ENCODE results near the gene LSMEM2. TPM values are rescaled to one million over a fixed set of nuclear protein-coding genes. Genes with fewer than 3 reads are reported as not detected.
A peak's percentile ranks its signal among the peaks of the same experiment; 100 is the strongest.

Gene LSMEM2
- total and polyA plus RNA-seq, 9 of the 15 experiments (the other 6 are each of a cell fraction or from before 2014, with no cell fraction given): not detected

DNA sequence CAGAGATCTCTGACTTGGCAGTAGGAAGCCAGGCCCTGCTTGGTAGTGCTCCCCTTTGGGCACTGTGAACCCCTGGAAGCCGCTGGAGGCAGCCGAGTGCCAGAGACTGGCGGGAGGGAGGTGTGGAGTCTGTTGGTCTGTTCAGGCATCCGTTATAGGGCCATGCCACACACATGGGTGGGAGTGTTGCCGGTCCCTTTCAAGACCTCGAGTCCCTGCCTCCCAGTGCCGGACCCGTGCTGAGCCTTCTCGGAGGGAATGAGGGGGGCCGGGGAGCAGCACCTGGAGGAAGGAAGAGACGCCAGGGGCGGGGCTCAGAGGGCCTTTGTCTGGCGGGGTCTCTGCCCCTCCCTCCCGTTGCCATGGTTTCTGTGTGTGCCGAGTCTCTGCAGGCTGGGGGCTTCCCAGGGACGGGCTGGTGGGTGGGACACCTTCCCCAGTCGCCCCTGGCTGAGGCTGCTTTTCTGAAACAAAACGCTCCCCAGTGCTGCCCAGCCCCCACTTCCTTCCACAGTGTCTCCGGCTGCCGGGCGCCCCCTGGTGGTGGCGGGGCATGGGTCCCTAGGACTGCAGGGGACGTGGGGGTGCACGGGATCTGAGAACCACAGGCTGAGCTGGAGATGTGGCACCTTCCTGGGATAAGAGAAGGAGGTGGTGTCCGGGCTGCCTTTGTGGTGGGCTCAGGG, 32.9 kb upstream of the LSMEM2 start (continued):
- TF ChIP-seq, protein P1, sequence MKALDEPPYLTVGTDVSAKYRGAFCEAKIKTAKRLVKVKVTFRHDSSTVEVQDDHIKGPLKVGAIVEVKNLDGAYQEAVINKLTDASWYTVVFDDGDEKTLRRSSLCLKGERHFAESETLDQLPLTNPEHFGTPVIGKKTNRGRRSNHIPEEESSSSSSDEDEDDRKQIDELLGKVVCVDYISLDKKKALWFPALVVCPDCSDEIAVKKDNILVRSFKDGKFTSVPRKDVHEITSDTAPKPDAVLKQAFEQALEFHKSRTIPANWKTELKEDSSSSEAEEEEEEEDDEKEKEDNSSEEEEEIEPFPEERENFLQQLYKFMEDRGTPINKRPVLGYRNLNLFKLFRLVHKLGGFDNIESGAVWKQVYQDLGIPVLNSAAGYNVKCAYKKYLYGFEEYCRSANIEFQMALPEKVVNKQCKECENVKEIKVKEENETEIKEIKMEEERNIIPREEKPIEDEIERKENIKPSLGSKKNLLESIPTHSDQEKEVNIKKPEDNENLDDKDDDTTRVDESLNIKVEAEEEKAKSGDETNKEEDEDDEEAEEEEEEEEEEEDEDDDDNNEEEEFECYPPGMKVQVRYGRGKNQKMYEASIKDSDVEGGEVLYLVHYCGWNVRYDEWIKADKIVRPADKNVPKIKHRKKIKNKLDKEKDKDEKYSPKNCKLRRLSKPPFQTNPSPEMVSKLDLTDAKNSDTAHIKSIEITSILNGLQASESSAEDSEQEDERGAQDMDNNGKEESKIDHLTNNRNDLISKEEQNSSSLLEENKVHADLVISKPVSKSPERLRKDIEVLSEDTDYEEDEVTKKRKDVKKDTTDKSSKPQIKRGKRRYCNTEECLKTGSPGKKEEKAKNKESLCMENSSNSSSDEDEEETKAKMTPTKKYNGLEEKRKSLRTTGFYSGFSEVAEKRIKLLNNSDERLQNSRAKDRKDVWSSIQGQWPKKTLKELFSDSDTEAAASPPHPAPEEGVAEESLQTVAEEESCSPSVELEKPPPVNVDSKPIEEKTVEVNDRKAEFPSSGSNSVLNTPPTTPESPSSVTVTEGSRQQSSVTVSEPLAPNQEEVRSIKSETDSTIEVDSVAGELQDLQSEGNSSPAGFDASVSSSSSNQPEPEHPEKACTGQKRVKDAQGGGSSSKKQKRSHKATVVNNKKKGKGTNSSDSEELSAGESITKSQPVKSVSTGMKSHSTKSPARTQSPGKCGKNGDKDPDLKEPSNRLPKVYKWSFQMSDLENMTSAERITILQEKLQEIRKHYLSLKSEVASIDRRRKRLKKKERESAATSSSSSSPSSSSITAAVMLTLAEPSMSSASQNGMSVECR (CRISPR knock-in tag; IDR thresholded peaks at IDR 0.05): 0 out of 2 replicates have a peak, but pooled peaks have one; percentile 46
- TF ChIP-seq ETV5 (CRISPR knock-in tag; IDR thresholded peaks at IDR 0.05; ENCODE audit: low read depth) (0 out of 2 replicates have a peak, but pooled peaks have one; percentile 27), MYNN (IDR thresholded peaks at IDR 0.05) (peak; percentile 63; the same call in 1 of the 2 replicates), MYNN (CRISPR knock-in tag; IDR thresholded peaks at IDR 0.05) (no peak), EP300 (IDR thresholded peaks at IDR 0.05; ENCODE audit: low read length) (no peak), MAZ (CRISPR knock-in tag; conservative IDR thresholded peaks at IDR 0.05 in 1 of 2, IDR thresholded peaks at IDR 0.05 in 1 of 2) (peak; percentile 78 to 93), ZBTB7A (IDR thresholded peaks at IDR 0.05; ENCODE audit: borderline replicate concordance, control insufficient read depth, low read depth, low read length) (peak; percentile 73; the same call in 1 of the 2 replicates), RCOR1 (IDR thresholded peaks at IDR 0.05; ENCODE audit: borderline replicate concordance in 1 of 2, low read depth in 2 of 2, low read length in 2 of 2) (peak in 1 of 2 experiments; percentile 24; a peak in 1 of 4 replicates)
